ENCODE data around the gene SHOC2.

Gene SHOC2

GRCh38 chr10:110963162-110963561, 43.8 kb downstream of the SHOC2 start:
- H3K4me3 ChIP-seq (ENCODE audit: low read depth, low read length) = no peak overlapping the region
- TF ChIP-seq CTCF (IDR thresholded peaks at IDR 0.05; ENCODE audit: insufficient read depth, low read depth, low read length, missing control alignments) = no peak
- DNase-seq (ENCODE audit: low read depth) = no peak

- no peak overlapping the region for H3K4me3 ChIP-seq (ENCODE audit: low read depth, low read length)
- no peak for DNase-seq (ENCODE audit: low read depth)
- TF ChIP-seq CTCF (IDR thresholded peaks at IDR 0.05; ENCODE audit: insufficient read depth, low read depth, low read length, missing control alignments) = no peak
Observed at GRCh38 chr10:110964681-110965080, 45.3 kb downstream of the SHOC2 start.

GRCh38 chr10:110965216-110965615, 45.8 kb downstream of the SHOC2 start:
- no peak overlapping the region for H3K4me3 ChIP-seq (ENCODE audit: low read depth, low read length)
- no peak for TF ChIP-seq CTCF (IDR thresholded peaks at IDR 0.05; ENCODE audit: insufficient read depth, low read depth, low read length, missing control alignments)

GRCh38 chr10:110966146-110966545, 46.7 kb downstream of the SHOC2 start:
- no peak for TF ChIP-seq CTCF (IDR thresholded peaks at IDR 0.05; ENCODE audit: insufficient read depth, low read depth, low read length, missing control alignments)
- DNase-seq (ENCODE audit: low read depth) = no peak
- H3K4me3 ChIP-seq (ENCODE audit: low read depth, low read length) = no peak overlapping the region

More at GRCh38 chr10:110965216-110965615, 45.8 kb downstream of the SHOC2 start:
- DNase-seq (ENCODE audit: low read depth) = no peak

GRCh38 chr10:110967009-110967630, 47.7 kb downstream of the SHOC2 start:
- no peak for TF ChIP-seq CTCF (IDR thresholded peaks at IDR 0.05; ENCODE audit: insufficient read depth, low read depth, low read length, missing control alignments)
- H3K4me3 ChIP-seq (ENCODE audit: low read depth, low read length) = no peak overlapping the region
- no peak for DNase-seq (ENCODE audit: low read depth)

DNA sequence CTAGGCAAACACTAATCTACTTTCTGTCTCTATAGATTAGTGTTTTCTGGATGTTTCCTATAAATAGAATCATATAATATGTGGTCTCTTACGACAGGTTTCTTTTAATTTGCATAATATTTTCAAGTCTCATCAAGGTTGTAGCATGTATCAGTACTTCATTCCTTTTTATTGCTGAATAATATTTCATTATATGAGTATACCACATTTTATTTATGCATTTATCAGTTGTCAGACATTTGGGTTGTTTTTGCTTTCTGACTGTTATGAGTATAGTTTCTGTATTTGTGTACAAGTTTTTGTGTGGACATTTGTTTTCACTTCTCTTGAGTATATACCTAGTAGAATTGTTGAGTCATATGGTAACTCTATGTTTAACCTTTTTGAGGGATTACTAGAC, 48.2 kb downstream of the SHOC2 start:
- H3K4me3 ChIP-seq (ENCODE audit: low read depth, low read length) = no peak overlapping the region
- no peak for DNase-seq (ENCODE audit: low read depth)
- TF ChIP-seq CTCF (IDR thresholded peaks at IDR 0.05; ENCODE audit: insufficient read depth, low read depth, low read length, missing control alignments) = no peak

DNA sequence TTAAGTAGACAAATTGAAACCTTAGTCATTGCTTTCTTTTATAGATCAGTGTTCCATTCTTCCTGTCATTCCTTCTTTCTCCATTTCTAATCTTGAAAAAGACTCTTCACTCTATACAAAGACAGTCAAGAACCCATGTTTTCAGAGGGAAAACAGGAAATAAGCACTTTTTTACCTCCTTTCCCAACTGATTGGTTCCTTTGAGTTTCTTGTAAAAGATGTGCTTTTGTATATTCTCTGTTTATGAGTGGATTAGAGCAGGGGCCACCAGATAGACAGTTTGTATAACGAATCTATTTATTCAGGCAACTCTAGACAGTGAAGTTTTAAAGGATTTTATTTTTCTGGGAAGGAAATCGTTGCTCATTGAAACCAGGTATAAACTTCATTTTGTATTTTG, 49.8 kb downstream of the SHOC2 start:
- DNase-seq (ENCODE audit: low read depth) = no peak
- TF ChIP-seq CTCF (IDR thresholded peaks at IDR 0.05; ENCODE audit: insufficient read depth, low read depth, low read length, missing control alignments) = no peak
- H3K4me3 ChIP-seq (ENCODE audit: low read depth, low read length) = no peak overlapping the region

Data from GM12865 (cell line).